UCSD-AML1 (cell line): ENCODE measurements around the gene ARHGAP24.
"Not testable (repeated sequence)": the region's sequence is repeated elsewhere in the genome, so short reads cannot be mapped to it uniquely, and the experiment has no call there.

ENCODE experiments used
- DNase-seq: peaks from one replicate; lab custom pipeline; 2025; ENCODE audit not compliant: unreplicated experiment; lab: John Stamatoyannopoulos, UW

The ARHGAP24 gene

DNA sequence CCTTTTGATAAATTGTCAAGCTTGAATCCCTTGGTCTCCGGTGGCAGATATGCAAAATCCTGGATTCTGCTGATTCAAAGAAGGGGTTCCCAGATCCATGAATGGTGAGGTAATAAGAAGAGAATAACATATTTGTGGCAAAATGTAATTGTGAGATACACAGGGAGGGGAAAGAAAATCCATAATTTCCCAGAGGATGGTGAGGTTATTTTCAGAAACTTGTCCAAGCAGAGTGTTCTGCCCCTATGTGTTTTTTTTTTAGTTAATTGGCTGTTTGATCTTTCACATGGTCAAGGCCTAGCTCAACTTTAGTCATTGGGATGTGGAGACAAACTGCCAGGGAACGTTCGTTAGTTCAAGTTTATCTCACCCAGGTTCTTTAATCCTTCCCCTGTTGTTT lies 476.1 kb downstream of the ARHGAP24 start:
- no peak for DNase-seq

DNA sequence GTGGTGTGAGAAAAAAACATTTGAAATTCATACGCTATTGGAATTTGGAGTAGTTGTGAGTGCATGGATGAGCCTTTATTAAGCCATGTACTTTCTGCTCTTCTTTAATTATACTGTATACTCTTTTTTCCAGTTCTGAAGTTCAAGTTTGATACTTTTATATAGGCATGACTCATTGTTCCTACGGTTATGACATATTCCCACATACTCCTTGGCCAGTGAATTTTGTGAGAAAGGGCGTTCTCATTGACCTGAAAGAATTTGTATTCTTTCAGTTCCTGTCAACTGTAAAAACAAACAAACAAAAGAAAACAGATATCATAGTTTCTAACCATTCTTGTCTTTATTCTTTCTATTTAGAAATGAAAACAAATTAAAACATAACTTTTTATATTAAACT lies 477.6 kb downstream of the ARHGAP24 start:
- DNase-seq: no peak

DNA sequence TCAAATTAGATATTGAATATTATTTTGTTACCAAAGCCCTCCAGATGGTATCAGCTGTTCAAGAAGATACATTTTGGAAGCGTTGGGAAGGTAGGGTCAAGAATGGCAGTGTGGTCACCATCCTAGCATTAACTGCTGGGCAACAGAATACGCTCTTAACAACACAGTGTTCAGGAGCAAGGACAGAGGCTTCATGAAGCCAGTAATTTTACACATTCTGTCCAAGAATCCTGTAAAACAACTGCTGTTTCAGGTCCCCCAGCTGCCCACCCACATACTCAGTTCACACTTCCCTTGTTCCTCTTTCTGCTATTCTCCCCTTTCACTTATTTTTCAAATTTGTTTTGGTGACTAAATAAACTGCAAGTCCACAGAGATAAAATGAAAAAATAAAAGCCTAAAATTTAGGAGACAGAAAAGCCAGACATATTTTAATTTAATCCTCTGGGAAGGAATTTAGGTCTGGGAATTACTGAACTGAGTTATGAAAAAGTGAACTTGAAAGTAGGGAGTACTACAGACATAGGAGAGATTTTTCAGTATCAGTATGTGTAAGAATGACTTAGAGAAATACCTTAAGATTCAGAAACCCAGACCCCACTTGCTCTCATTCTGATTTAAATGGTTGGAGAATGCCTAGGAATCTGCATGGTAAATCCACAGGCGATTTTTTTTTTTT lies 478.2 kb downstream of the ARHGAP24 start:
- no peak for DNase-seq

DNA sequence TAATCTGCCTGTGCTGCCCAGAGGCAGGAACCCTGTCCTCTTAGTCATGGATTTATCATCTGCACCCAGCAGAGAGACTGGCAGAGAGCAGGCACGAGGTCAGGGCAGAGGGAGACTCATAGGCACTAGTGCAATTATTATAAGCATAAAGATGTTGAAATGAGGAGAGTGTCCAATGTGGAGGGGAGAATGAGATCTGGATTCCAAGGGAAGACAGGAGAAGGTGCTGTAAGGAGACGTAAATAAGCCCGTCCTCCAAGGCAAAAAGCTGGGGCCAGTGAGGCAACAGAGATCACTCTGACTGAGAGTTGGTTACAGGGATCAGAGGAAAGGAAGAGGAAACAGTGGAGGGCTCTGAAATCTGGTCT lies 478.7 kb downstream of the ARHGAP24 start:
- DNase-seq: no peak

- no peak for DNase-seq
These were observed 480.8 kb downstream of the ARHGAP24 start for GRCh38 chr4:85955620-85956292.

- no peak for DNase-seq
These were observed 481.5 kb downstream of the ARHGAP24 start for GRCh38 chr4:85956293-85956945.

GRCh38 chr4:85961887-85962286 lies 486.9 kb downstream of the ARHGAP24 start:
- DNase-seq: no peak

GRCh38 chr4:85963231-85963630 lies 488.3 kb downstream of the ARHGAP24 start:
- no peak for DNase-seq

DNA sequence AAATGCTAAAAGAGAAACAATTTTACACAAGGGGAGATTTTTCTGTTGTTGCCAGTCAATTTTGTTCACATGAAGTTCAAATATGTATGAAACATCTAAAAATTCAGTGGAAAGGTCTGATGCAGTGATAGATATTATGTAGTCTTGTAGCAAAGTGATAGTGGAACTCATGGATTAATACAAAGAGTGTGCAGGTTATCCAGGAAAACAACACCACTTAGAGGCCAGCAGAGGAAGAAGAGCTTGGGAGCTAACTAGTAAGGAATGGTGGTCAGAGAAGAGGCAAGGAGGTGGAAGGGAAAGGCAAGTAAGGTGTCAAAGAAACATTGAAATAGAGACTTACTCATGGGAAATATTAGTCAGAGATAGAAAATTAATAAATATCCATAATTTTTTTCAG lies 489.3 kb downstream of the ARHGAP24 start:
- no peak for DNase-seq

DNA sequence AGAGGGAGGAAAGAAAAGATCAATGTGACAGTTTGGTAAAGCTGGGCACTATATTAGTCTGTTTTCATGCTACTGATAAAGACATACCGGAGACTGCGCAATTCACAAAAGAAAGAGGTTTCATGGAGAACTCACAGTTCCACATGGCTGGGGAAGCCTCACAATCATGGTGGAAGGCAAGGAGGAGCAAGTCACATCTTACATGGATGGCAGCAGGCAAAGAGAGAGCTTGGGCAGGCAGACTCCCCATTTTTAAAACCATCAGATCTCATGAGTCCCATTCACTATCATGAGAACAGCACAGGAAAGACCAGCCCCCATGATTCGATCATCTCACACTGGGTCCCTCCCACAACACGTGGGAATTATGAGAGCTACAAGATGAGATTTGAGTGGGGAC lies 490.1 kb downstream of the ARHGAP24 start:
- DNase-seq: not testable (repeated sequence)

GRCh38 chr4:85965529-85965928 lies 490.6 kb downstream of the ARHGAP24 start:
- no peak for DNase-seq

DNA sequence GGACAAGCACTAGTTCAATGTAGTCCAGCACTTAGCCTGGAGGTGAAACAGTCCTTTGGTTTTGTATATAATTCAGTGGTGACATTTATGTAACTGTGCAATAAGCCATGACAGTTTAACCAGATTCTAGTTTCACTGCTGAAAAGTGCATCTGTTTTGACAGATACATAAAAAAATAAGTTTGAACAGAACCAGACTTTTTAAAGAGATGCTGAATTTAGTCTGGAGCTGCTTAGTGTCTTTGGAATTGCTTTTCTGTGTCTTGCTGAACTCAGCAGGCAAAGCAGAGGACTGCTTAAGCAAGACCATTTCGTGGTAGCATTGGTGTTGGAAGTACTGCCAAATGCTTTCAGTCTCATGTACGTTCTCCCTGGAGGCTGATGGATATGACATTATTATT lies 491.4 kb downstream of the ARHGAP24 start:
- DNase-seq: no peak

GRCh38 chr4:85967872-85968271 lies 492.9 kb downstream of the ARHGAP24 start:
- DNase-seq: no peak

GRCh38 chr4:85968945-85969819 lies 494.2 kb downstream of the ARHGAP24 start:
- DNase-seq: no peak

DNA sequence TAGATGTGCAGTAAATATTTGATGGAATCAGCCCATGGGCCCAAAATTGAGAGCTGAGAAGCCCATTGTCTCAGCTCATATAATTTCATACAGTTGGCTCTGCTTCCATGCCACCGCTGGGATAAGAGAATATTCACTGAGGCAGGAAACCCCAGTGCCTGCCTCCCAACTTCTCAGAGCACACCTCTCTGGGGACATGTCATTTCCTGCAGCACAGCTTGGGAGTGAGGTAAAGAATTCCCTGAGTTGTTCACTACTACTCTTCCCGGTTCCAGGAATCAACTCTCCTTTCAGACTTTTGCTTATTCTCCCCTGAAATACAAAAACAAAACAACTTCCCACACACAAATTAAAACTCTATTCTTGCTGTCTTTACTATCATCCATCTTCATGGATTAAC lies 495.6 kb downstream of the ARHGAP24 start:
- no peak for DNase-seq

GRCh38 chr4:85979276-85979675 lies 504.3 kb downstream of the ARHGAP24 start:
- DNase-seq: no peak

DNA sequence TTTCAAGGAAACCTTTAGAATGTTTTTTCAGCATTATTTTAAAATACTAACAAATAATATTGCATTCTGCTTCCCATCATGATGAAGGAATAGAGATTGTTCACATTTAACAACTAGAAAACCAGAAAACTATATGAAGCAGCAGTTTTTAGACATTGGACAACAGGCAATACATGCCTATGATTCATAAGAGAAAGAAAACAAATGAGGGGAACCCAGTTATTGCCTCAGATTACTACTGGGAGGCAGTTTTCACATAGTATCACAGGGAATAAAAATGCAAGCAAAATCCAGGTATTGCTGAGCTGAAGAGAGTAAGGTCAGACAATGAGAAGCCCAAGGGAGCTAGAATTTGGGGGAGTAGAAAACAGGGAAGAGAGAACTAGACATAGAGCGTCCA lies 511.3 kb downstream of the ARHGAP24 start:
- no peak for DNase-seq

DNA sequence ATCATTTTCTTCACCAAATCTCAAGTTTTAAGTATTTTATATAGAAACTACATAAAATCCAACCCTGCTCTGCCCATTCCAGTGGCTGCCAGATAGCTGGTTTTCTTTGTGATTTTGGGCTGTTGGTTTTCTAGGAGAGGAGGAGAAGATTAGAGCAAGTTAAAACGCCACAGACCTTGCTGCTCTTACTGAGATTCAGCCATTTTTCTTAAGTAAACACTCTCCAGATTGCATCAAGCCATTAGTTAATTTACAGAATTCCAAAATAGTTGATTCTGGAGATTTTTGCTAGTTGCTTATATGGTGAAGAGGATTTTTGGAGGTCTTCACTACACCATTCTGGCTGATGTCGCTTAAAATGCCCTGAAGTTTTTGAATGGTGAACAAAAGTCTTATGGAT lies 518.7 kb downstream of the ARHGAP24 start:
- no peak for DNase-seq

DNA sequence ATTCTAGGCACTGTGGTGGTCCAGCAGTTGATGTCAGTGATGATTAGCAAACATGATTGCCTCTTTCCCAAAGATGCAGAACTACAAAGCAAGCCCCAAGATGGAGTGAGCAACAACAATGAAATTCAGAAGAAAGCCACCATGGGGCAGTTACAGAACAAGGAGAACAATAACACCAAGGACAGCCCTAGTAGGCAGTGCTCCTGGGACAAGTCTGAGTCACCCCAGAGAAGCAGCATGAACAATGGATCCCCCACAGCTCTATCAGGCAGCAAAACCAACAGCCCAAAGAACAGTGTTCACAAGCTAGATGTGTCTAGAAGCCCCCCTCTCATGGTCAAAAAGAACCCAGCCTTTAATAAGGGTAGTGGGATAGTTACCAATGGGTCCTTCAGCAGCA lies 519.6 kb downstream of the ARHGAP24 start:
- no peak for DNase-seq

- peak; percentile 30 for DNase-seq
These were observed 520.4 kb downstream of the ARHGAP24 start for GRCh38 chr4:85995361-85995760.

GRCh38 chr4:86001591-86001990 lies 526.6 kb downstream of the ARHGAP24 start:
- no peak for DNase-seq
